ENCODE results near the gene RAB39B.
A peak's percentile ranks its signal among the peaks of the same experiment; 100 is the strongest.
"Not testable (repeated sequence)": the region's sequence is repeated elsewhere in the genome, so short reads cannot be mapped to it uniquely, and the experiment has no call there.

RAB39B gene, protein sequence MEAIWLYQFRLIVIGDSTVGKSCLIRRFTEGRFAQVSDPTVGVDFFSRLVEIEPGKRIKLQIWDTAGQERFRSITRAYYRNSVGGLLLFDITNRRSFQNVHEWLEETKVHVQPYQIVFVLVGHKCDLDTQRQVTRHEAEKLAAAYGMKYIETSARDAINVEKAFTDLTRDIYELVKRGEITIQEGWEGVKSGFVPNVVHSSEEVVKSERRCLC

DNA sequence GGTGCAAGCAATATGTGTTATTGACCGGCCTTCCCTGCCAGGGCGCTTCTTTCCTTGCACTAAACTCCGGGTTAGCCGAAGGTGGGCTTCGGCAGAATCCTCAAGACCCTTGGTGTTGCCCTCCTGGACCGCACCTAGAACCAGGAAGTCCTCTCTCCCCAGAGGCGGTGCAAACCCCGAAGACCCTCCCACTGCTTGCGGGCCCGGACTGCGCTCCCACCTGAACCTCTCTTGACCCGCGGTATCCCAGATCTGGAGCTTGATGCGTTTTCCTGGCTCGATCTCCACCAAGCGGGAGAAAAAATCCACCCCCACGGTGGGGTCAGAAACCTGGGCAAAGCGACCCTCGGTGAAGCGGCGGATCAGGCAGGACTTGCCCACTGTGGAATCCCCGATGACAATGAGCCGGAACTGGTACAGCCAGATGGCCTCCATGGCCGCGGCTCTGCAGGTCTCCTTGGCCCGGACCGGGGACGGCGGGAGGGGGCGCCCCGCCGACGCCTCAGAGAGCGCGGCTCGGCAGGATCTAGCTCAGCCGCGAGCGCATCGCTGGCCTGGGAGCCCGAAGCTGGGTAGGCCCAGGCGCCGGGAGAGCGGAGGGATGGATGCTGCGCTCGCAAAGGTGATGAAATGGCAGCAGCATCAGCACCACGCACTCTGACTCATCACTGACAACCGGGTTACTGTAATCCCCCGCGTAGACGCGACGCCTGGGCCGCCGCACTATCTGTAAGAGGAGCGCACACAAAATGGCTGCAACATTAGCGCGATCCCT lies at the start of gene RAB39B:
TSS of gene RAB39B (minus strand) at position 638 of the 775 bp plus-strand sequence. CDS start at position 435, 203 bp downstream.
- DNase-seq: peak; percentile 45

DNA sequence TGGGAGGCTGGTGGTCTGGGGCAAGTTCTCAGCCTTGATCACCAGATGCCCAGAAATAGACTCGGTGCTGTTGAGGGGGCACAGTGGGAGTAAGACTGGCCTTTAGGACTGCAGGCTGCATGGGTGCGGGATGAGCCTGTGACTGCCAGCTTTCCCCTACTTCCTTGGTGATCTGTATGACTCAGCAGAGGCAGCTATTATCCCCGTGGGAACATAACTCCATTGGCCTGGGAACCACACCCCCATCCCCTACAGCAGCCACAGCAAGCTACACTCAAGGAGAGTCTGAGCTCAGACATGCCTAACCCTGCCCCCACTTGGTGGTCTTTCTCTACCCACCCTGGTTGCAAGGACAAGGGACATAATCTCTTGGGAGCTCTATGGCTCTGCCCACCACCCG lies 49.5 kb upstream of the RAB39B start:
- no peak for DNase-seq

DNA sequence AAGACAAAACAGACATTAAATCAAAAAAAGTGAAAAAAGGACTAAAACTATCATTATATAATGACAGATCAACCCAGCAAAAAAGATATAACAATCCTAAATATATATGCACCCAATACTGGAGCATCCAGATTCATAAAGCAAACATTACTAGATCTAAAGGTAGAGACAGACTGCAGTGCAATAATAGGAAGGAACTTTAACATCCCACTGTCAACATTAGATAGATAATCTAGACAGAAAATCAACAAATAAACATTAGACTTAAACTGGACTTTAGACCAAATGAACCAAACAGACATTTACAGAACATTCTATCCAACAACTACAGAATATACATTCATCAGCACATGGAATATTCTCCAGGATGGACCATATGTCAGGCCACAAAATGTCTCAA lies 29.5 kb upstream of the RAB39B start:
- DNase-seq: no peak

- DNase-seq: no peak
These were observed 15.6 kb upstream of the RAB39B start for GRCh38 chrX:155279873-155280272.

DNA sequence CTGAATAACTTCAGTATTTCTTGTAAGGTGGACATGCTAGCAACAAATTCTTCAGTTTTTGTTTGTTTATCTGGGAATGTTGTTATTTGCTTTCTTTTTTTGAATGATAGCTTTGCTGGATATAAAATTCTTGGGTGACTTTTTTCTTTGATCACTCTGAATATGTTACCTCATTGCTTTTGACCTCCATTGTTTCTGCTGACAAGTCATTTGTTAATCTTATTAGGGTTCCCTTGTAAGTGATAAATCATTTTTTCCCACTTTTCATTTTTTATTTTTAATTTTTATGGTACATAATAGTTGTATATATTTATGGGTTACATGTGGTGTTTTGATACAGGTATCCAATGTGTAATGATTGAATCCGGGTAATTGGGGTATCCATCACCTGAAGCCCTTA lies 6.7 kb upstream of the RAB39B start:
- no peak for DNase-seq

GRCh38 chrX:155267995-155268394 lies 3.7 kb upstream of the RAB39B start:
- DNase-seq: not testable (repeated sequence)

DNA sequence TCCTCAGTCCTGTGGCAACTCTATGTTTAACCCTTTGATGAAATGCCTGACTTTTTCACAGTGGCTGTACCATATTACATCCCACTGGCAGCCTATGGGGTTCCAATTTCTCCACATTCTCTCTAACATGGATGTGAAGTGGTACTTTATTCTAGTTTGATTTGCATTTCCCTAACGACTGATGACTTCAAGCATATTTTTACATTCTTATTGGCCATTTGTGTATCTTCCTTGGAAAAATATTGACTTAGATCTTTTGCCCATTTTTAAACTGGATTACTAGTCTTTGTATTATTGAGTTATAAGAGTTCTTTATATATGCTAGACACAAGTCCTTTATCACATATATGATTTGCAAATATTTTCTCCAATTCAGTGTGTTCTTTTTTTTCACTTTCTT lies 2.1 kb upstream of the RAB39B start:
- DNase-seq: no peak

- DNase-seq: no peak
These were observed 1.1 kb downstream of the RAB39B start for GRCh38 chrX:155262970-155263754.

DNA sequence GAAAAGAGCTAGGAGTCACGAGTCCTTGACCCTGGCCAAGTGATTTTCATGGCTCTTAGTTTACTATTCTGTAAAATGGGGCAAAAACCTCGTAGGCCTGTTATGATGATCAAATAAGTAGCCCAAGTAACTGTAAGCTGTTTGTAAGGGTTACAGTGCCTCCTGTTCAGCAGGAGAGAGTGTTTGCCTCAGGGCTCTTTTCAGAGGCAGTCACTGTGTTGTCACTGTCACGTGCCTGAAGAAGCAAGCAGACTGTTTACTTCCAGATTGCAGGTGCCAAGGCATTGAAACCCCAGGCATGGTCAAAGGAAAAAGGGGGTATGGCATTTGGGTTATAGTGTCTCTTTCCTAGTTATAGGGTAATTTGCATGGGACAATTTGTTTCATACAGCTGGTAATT lies 4.5 kb downstream of the RAB39B start:
- DNase-seq: no peak

- no peak for DNase-seq
These were observed 12.9 kb downstream of the RAB39B start for GRCh38 chrX:155251391-155251790.

DNA sequence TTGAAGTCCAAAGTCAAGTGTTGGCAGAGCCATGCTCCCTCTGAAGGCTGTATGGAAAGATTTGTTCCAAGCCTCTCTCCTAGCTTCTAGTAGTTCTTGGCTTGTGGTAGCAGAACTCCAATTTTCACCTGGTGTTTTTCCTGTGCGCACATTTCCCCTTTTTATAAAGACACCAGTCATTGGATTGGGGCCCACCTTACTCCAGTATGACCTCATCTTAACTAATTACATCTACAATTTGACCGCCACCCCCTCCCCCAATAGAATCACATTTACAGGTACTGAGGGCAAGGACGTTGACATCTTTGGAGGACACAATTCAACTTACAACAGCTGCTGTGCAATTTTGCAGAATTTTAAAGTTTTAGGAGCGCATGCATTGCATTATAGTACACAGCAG lies 16.8 kb downstream of the RAB39B start:
- no peak for DNase-seq

DNA sequence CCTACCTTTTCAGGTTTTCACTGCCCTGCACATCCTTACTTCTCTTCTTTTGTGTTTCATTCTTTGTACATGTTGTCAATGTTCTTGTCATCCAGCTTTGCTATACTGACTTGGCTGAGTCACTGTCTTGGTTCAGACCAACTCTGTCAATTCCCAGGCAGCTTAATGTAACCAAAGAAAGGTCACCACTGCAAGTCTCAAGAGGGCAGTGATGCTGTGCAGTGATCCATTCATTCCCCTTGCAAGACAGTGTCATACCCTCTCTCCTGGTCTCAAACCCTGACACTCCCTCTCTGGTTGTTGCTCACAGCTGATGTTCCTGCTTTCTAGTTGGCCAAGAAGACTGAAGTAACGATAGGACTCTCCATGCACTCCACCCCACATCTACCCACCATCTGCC lies 17.5 kb downstream of the RAB39B start:
- DNase-seq: no peak

- DNase-seq: no peak
These were observed 22.0 kb downstream of the RAB39B start for GRCh38 chrX:155242300-155242699.

- no peak for DNase-seq
These were observed 26.6 kb downstream of the RAB39B start for GRCh38 chrX:155237719-155238118.

DNA sequence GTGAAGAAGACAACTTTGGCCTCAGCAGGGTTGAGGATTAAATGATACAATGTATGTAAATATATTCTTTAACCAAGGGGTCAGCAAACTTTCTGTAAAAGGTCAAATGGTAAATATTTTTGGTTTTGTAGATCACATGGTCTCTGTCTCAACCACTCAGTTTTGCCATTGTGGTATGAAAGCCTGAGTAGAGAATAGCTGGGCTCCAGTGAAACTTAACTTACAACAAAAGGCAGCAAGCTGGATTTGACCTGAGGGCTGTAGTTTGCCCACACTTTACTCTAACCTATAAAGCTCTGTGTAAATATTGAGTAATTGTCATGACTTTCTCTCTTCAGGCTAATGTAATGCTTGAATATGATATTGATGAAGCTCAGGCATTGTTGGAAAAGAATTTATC lies 28.4 kb downstream of the RAB39B start:
- no peak for DNase-seq

DNA sequence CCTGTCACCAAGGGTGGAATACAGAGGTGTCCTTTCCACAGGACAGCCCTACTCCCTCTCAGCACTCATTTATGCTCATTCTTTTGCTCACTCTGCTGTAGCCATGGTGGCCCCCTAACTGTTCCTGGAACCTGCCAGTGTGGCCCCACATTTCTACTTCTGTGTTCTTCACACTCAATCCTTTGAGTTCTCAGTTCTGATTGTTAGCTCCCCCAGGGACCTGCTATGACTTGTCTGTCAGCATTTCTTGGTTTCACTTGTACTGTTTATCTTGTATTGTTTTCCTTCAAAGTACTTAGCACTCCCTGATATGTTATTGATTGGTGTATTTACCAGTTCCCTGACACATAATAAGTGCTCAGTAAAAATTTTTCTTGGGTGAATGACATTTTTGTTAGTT lies 33.1 kb downstream of the RAB39B start:
- DNase-seq: no peak

GRCh38 chrX:155225774-155226173 lies 38.5 kb downstream of the RAB39B start:
- no peak for DNase-seq

GRCh38 chrX:155223746-155224145 lies 40.5 kb downstream of the RAB39B start:
- DNase-seq: not testable (repeated sequence)

DNA sequence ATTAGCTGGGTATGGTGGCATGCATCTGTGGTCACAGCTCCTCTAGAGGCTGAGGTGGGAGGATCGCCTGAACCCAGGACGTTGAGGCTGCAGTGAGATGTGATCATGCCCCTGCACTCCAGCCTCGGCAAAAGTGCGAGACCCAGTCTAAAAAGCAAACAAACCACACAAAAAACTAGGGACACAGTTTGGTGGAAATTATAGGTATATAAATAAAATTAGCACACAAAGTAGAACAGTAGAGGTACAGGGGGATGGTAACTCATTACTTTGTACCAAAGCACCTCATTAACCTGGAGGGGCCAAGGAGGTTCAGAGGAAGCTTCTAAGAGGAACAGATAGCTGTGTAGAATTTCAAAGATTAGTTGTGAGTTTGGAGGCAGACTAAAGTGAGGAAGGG lies 42.9 kb downstream of the RAB39B start:
- DNase-seq: no peak

DNA sequence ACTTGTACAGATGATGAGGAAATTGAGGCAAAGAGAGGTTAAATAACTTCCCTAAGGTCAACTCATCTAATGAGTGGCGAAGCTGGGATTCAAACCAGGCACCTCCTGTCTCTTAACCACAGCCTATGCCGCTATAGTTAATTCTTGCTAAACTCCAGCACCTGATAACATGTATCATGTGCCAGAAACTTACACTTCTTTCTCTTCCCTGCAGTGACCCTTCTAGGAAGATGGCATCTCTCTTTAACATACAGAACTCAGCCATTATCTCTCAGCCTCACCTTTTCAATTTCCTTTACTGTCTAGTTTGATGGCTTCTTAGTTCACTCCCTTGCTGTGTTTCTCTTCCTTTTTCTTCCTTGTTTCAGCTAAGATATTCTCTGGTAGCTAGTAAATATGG lies 45.5 kb downstream of the RAB39B start:
- DNase-seq: no peak

DNA sequence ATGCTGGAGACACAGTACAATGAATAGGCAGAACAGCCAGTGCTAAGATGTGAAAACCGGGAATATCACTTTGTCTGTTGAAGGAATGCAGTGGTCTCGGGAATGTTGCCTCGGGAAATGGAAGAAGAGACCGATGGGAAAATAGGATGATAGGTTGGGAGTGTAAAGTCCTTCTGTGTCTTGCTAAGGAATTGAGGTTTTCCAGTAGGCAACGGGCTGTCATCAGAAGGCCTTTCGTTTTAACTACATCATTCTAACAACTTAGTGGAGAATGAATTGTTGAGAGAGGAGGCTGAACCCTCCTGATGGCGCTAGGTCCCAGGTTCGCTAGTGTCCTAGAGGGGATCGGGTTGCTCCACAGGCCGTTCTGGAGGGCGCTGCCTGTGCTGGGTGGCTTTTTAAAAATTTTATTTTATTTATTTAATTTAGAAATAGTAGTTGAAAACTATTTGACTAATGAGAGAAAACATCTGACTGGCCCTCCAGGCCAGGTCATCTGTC lies 47.3 kb downstream of the RAB39B start:
- DNase-seq: no peak

GRCh38 chrX:155216179-155216939 lies 47.9 kb downstream of the RAB39B start, which contains the start of gene VBP1:
Gene VBP1 (plus strand): TSS chrX:155216460. CDS start chrX:155216483, 23 bp downstream.
- peak; percentile 94 for DNase-seq
